ACC112 (cell line): Measurements from ENCODE around the gene PLXNA2.

Experiments
- H2AFZ ChIP-seq: fragments of 200-600 bp; sonication (generic); one replicate; pipeline ENCODE4 v1.6.0; 2017; ENCODE audit warnings: antibody characterized with exemption, low read length; ENCODE audit not compliant: unreplicated experiment
- H3K27ac ChIP-seq: fragments of 200-600 bp; sonication (generic); 2 replicates; pipeline ENCODE4 v1.5.1; 2014; ENCODE audit warnings: low read depth, mild to moderate bottlenecking, antibody characterized with exemption, low read length, moderate library complexity
- H3K27me3 ChIP-seq: fragments of 200-600 bp; sonication (generic); 2 replicates; pipeline ENCODE4 v1.6.1; 2014; ENCODE audit warnings: mild to moderate bottlenecking, antibody characterized with exemption, low read length, moderate library complexity, mixed read lengths; ENCODE audit not compliant: insufficient read depth
- H3K36me3 ChIP-seq: fragments of 200-600 bp; sonication (generic); 2 replicates; pipeline ENCODE4 v1.6.1; 2016; ENCODE audit warnings: mild to moderate bottlenecking, antibody characterized with exemption, low read length, moderate library complexity, mixed read lengths; ENCODE audit not compliant: insufficient read depth
- H3K4me1 ChIP-seq: fragments of 200-600 bp; sonication (generic); one replicate; pipeline ENCODE4 v1.6.1; 2016; ENCODE audit warnings: low read length, mixed read lengths; ENCODE audit not compliant: insufficient read depth, unreplicated experiment, control insufficient read depth
- H3K4me3 ChIP-seq: fragments of 200-600 bp; sonication (generic); 2 replicates; pipeline ENCODE4 v1.5.1; 2014; ENCODE audit warnings: mild to moderate bottlenecking, low read depth, low read length
- H3K79me2 ChIP-seq: fragments of 200-600 bp; sonication (generic); one replicate; pipeline ENCODE4 v1.6.0; 2016; ENCODE audit warnings: low read length; ENCODE audit not compliant: control insufficient read depth, unreplicated experiment, insufficient read depth

Gene PLXNA2

DNA sequence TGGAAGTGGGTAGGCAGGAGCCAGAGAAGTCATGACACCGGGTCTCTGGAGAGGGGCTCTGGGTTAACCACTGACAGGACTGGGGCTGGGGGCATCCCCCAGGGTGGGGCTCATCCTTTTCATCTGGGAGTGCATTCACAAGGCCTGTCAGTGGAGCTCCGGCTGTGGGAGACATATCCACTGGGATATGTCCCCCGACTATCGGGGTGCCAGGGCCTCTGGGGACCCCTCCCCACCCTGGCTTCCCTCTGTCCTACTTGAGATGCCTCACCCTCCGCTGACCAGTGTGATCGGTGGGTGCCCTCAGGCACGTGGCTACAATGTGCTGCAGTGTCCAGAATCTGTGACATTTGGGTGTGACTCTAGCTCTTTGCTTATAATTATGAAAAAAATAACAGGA lies 240.9 kb downstream of the PLXNA2 start:
- H3K27me3 ChIP-seq, result no peaks in the 10 kb centered on the region
- H3K36me3 ChIP-seq, result no peaks in the 10 kb centered on the region
- no peak overlapping the region for H2AFZ ChIP-seq
- no peak overlapping the region for H3K27ac ChIP-seq
- H3K4me3 ChIP-seq, result no peak overlapping the region
- H3K4me1 ChIP-seq, result peaks cover 25% of the 10 kb centered on the region
- no peaks in the 10 kb centered on the region for H3K79me2 ChIP-seq

DNA sequence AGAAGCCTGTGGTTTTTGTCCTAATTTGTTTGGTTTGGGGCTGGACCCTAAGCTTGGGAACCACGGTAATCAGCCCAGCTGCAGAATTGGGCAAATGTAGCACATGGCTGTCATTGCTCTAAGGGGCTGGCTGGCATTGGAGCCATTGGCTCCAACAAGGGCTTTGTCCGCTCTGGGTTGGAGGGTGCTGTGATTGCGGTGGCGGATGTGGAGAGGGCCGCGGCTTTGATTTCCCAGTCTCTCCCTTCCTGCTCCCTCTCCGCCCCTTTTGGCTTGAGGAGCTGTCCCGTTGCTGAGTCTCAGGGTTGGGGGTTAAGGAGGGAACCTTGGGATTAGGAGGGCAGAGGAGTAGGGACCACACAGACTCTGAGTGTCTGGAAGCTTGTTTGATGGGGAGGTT lies 241.5 kb downstream of the PLXNA2 start:
- Histone ChIP-seq H3K27ac (no peak overlapping the region), H3K4me3 (no peak overlapping the region), H2AFZ (no peak overlapping the region), H3K36me3 (no peaks in the 10 kb centered on the region), H3K79me2 (no peaks in the 10 kb centered on the region), H3K27me3 (no peaks in the 10 kb centered on the region), H3K4me1 (peaks cover 19% of the 10 kb centered on the region)

DNA sequence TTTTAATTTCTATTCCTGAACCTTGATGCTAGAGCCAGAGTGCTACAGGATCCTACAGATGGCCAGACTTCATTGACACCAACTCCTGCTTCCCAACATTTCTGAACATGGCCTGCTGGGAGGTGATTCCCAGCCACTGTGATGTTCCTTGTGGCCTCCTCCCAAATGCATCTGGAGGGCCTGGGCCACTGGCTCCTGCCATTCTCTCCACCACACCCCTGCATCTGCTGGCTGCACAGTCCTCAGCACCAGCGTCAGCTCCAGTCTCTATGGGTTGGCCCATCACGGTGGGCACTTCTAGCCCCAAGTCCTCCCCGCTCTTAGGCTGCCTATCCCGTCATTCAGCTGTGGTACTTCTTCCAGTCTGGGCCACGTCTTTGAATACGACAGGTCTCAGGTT lies 242.1 kb downstream of the PLXNA2 start:
- Histone ChIP-seq H3K36me3 (no peaks in the 10 kb centered on the region), H3K4me1 (peaks cover 13% of the 10 kb centered on the region), H3K79me2 (no peaks in the 10 kb centered on the region), H2AFZ (no peak overlapping the region), H3K27me3 (no peaks in the 10 kb centered on the region), H3K27ac (no peak overlapping the region), H3K4me3 (no peak overlapping the region)

DNA sequence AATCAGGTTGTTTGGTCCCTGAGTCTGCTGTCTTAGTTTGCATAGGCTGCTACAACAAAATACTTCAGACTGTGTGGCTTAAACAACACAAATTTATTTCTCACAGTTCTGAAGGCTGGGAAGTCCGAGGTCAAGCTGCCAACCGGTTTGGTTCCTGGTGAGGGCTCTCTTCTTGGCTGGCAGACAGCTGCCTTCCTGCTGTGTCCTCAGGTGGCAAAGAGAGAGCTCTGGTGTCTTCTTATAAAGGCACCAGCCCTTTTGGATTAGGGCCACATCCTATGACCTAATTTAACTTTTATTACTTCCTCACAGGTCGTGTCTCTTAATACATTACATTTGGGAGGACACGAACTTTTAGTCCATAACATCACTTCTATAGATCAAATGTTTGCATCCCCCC lies 243.7 kb downstream of the PLXNA2 start:
- H3K27ac ChIP-seq, result no peak overlapping the region
- H3K27me3 ChIP-seq, result peaks cover 8% of the 10 kb centered on the region; the same call in 1 of the 2 replicates
- H3K4me3 ChIP-seq, result no peak overlapping the region
- H3K4me1 ChIP-seq, result peaks cover 4% of the 10 kb centered on the region
- no peaks in the 10 kb centered on the region for H3K36me3 ChIP-seq
- H3K79me2 ChIP-seq, result no peaks in the 10 kb centered on the region
- no peak overlapping the region for H2AFZ ChIP-seq

DNA sequence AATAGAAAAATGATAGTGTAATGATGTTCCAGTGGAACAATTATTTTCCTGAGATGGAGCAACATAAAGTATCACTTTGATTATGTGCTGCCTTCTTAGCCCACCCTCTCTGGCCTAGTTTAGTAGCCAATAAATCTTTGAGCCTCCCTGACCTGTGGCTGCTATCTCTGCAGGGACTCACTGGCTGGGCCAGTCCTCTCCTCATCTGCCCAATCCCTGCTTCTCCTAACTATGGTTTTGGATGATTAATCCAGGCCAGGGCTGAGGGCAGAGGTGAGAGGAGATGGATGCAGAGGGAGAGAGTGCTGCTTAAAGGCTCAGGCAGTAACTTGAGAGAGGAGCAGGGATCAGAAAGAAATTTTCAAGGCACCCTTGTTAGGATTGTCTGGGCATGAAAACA lies 244.2 kb downstream of the PLXNA2 start:
- H3K4me3 ChIP-seq, result no peak overlapping the region
- no peak overlapping the region for H3K27ac ChIP-seq
- H3K36me3 ChIP-seq, result no peaks in the 10 kb centered on the region
- peaks cover 8% of the 10 kb centered on the region; the same call in 1 of the 2 replicates for H3K27me3 ChIP-seq
- no peak overlapping the region for H2AFZ ChIP-seq
- H3K79me2 ChIP-seq, result no peaks in the 10 kb centered on the region
- H3K4me1 ChIP-seq, result peaks cover 2% of the 10 kb centered on the region

DNA sequence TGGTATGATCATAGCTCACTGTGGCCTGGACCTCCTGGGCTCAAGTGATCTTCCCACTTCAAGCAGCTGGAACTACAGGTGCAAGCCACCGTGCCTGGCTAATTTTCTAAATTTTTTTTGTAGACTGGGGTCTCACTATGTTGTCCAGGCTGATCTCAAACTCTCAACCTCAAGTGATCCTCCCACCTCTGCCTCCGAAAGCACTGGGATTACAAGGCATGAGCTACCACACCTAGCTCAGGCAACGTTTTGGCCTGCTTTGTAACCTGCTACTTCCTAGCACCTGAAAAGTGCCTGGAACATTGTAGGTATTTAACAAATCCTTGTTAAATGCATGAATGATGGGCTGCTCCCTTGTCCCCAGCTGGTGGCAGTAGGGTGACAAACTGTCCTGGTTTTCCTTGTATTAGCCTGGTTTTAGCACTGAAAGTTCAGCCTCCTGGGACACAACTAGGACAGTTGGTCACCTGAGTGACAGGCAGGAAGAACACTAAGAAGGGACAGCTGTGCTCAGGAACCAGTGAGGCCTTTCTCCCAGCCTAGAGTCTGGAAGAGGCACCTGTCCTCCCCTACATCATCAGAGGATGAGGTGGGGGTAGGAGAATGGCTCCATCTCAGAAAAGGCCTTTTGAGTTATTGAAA lies 244.8 kb downstream of the PLXNA2 start:
- Histone ChIP-seq H3K79me2 (no peaks in the 10 kb centered on the region), H3K27ac (no peak overlapping the region), H3K4me3 (no peak overlapping the region), H3K4me1 (no peaks in the 10 kb centered on the region), H2AFZ (no peak overlapping the region), H3K27me3 (peaks cover 8% of the 10 kb centered on the region; the same call in 1 of the 2 replicates), H3K36me3 (no peaks in the 10 kb centered on the region)

DNA sequence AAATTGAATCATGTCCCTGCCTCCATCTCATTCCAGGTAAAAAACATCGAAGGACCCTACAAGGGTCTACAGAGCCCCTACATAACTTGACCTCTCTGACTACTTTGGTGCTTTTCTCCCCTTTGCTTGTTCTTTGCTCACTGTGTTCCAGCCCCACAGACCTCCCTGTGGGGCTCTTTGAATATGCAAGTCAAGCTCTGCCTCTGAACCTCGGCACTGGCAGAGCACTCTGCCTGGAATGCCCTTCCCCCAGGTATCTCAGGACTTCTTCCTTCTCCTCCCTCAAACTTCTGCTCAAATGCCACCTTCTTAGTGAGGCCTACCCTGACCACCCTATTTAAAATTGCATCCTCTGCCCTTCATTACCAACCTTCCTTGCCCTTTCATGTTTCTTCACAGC lies 245.5 kb downstream of the PLXNA2 start:
- Histone ChIP-seq H2AFZ (no peak overlapping the region), H3K27ac (no peak overlapping the region), H3K4me3 (no peak overlapping the region), H3K79me2 (no peaks in the 10 kb centered on the region), H3K36me3 (no peaks in the 10 kb centered on the region), H3K27me3 (peaks cover 10% of the 10 kb centered on the region; the same call in 1 of the 2 replicates), H3K4me1 (no peaks in the 10 kb centered on the region)

DNA sequence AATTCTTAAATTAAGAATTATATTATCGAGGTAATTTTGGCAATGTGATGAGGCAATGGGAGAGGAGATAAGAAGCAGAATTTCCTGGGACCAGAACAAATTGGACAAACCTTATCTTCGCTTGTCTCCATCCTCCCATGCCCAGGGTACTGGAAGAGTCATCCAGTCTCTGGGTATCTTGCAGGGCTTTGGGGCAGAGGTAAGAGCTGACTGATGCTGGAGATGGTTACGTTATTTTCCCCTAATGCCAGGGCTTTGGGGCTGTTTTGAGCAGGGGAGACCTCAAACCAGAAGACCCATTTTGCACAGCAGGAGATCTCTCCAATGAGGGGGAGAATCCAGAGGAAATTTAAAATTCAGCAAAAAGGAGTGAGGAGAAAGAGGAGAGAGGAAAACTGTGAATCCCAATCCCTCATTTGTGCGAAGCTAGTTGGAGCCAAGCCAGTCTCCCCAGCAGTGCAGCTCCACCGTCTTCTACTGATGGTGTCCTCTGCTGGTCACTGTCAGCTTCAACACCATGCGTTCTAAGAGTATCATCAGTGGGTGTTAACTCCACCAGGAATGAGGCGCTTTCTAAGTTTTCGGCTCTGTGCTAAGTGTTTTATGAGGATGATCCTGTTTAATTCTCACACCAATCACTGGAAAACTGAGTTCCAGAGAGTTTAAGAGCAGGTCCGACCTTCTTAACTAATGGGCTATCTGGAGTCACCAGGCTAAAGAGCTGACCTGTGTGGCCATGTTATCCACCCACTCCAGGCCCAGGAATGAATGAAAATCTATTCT lies 246.5 kb downstream of the PLXNA2 start:
- Histone ChIP-seq H3K4me1 (no peaks in the 10 kb centered on the region), H3K79me2 (no peaks in the 10 kb centered on the region), H3K27me3 (peaks cover 14% of the 10 kb centered on the region; the same call in 1 of the 2 replicates), H2AFZ (no peak overlapping the region), H3K36me3 (no peaks in the 10 kb centered on the region), H3K27ac (no peak overlapping the region), H3K4me3 (no peak overlapping the region)

DNA sequence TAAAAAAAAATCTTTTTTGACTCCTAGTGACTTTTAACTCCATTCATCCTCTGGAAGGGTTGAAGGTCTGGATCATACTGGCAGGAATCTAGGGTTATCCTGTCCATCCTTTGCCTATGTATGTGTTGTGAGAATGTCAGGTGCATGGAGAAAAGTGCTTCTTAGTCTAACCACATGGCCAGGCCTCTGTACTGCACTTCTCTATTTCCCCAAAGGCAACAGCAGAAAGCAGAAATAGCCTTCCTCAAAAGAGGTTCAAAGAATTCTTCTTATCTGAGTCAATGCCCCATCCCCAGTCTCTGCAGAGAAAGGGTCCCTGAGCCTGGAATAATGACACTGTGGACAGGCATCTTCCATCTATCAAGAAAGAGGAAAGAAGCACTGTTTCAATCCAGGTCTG lies 247.5 kb downstream of the PLXNA2 start:
- no peak overlapping the region for H3K4me3 ChIP-seq
- H3K27me3 ChIP-seq, result peaks cover 14% of the 10 kb centered on the region; the same call in 1 of the 2 replicates
- H3K79me2 ChIP-seq, result no peaks in the 10 kb centered on the region
- H3K36me3 ChIP-seq, result no peaks in the 10 kb centered on the region
- no peak overlapping the region for H3K27ac ChIP-seq
- no peaks in the 10 kb centered on the region for H3K4me1 ChIP-seq
- no peak overlapping the region for H2AFZ ChIP-seq

DNA sequence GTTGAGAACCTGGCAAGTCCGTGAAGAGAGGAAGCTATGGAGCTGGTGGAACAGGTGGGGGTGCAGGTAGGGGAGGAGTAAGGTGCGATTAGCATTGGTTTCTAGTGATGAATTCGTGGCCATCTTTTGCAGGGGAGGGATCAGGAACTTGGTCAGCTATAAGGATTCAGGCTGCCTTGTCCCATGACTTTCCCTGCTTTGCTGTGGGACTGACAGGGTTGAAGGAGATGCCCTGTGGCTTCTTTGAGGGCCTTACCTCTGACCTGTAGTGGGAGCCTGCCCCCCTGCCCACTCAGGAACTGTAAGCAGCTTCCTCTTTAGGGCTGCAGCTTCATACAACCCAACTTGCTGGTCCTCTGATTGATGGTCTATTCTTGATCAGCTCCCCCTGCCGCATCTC lies 248.6 kb downstream of the PLXNA2 start:
- H3K4me3 ChIP-seq, result no peak overlapping the region
- no peaks in the 10 kb centered on the region for H3K79me2 ChIP-seq
- no peaks in the 10 kb centered on the region for H3K36me3 ChIP-seq
- no peaks in the 10 kb centered on the region for H3K4me1 ChIP-seq
- no peak overlapping the region for H3K27ac ChIP-seq
- no peak overlapping the region for H2AFZ ChIP-seq
- H3K27me3 ChIP-seq, result peaks cover 14% of the 10 kb centered on the region; the same call in 1 of the 2 replicates
